CD4-positive, alpha-beta memory T cell (primary cell): ENCODE results near the gene SLC30A5. TPM values are rescaled to one million over a fixed set of nuclear protein-coding genes. Genes with fewer than 3 reads are reported as not detected.
A peak's percentile ranks its signal among the peaks of the same experiment; 100 is the strongest.
"Not testable (repeated sequence)": the region's sequence is repeated elsewhere in the genome, so short reads cannot be mapped to it uniquely, and the experiment has no call there.

ENCODE experiments used
- CTCF ChIA-PET: fragments of 350-600 bp; sonication (Branson Sonifier 250); formaldehyde crosslinking; loops from one replicate; lab custom pipeline; 2021; ENCODE audit warnings: inconsistent platforms; ENCODE audit not compliant: partially characterized antibody; lab: Charles Lee
- POLR2A ChIA-PET: fragments of 350-600 bp; sonication (Branson Sonifier 250); formaldehyde crosslinking; loops from one replicate; lab custom pipeline; 2021; ENCODE audit not compliant: partially characterized antibody; lab: Charles Lee
- DNase-seq, 5 donors: peaks; one replicate each; pipeline versions ENCODE4 v3.0.0 to v3.0.0-alpha.2; 2020 to 2022; ENCODE audit warnings: mixed read lengths in 1 of 5
- H3K27ac ChIP-seq: one replicate; pipeline ENCODE4 v1.7.0; 2013; ENCODE audit warnings: low read depth, low read length
- H3K27me3 ChIP-seq: 2 replicates; pipeline ENCODE4 v1.7.0; 2013; ENCODE audit warnings: mild to moderate bottlenecking, low read length, moderate library complexity; ENCODE audit not compliant: insufficient read depth
- H3K36me3 ChIP-seq: 2 replicates; pipeline ENCODE4 v1.7.0; 2013; ENCODE audit warnings: mild to moderate bottlenecking, low read length, moderate library complexity; ENCODE audit not compliant: insufficient read depth
- H3K4me1 ChIP-seq: 2 replicates; pipeline ENCODE4 v1.7.0; 2013; ENCODE audit warnings: mild to moderate bottlenecking, low read length, moderate library complexity; ENCODE audit not compliant: insufficient read depth
- H3K4me3 ChIP-seq, 2 donors: one replicate each; pipeline ENCODE4 v1.7.0; 2013; ENCODE audit warnings: low read length in 2 of 2, mild to moderate bottlenecking in 1 of 2
- H3K9me3 ChIP-seq, 2 donors: one replicate each; pipeline ENCODE4 v1.7.0; 2013; ENCODE audit warnings: low read length in 2 of 2, control low read depth in 1 of 2; ENCODE audit not compliant: control insufficient read depth in 1 of 2
- H3K27ac Mint-ChIP-seq, 7 donors: one replicate each; pipeline ENCODE4 v1.8.0; 2020 to 2021; ENCODE audit warnings: mixed read lengths in 7 of 7, mild to moderate bottlenecking in 6 of 7, inconsistent platforms in 3 of 7, moderate library complexity in 3 of 7
- H3K27me3 Mint-ChIP-seq, 2 donors: one replicate each; pipeline ENCODE4 v1.8.0; 2020 to 2021; ENCODE audit warnings: mixed read lengths in 2 of 2
- H3K36me3 Mint-ChIP-seq, 2 donors: one replicate each; pipeline ENCODE4 v1.8.0; 2020 to 2021; ENCODE audit warnings: mixed read lengths in 2 of 2, inconsistent platforms in 1 of 2, mild to moderate bottlenecking in 1 of 2
- H3K4me1 Mint-ChIP-seq, 4 donors: one replicate each; pipeline ENCODE4 v1.8.0; 2020 to 2021; ENCODE audit warnings: mixed read lengths in 4 of 4, mild to moderate bottlenecking in 1 of 4
- H3K4me3 Mint-ChIP-seq, 8 donors: one replicate each; pipeline ENCODE4 v1.8.0; 2020 to 2021; ENCODE audit warnings: mixed read lengths in 8 of 8, mild to moderate bottlenecking in 7 of 8, moderate library complexity in 6 of 8, inconsistent platforms in 3 of 8
- H3K9me3 Mint-ChIP-seq, 8 donors: one replicate each; pipeline ENCODE4 v1.8.0; 2020 to 2021; ENCODE audit warnings: mixed read lengths in 8 of 8, mild to moderate bottlenecking in 5 of 8, inconsistent platforms in 3 of 8, moderate library complexity in 1 of 8
- intact Hi-C: fragments of 100-400 bp; cut with micrococcal nuclease; formaldehyde crosslinking; loops from one replicate; pipeline ENCODE4 v1.15.1; 2023
- polyA plus RNA-seq, 2 donors: library from polyadenylated mRNA; unstranded; fragments of 300-500 nt; fragmentation: Illumina TruSeq; gene quantifications; one replicate each; pipeline ENCODE4 v1.2.3, GENCODE V29; 2021
- total RNA-seq, 2 experiments: library from RNA; stranded (reverse); gene quantifications; one replicate each; pipeline ENCODE4 v1.2.3, GENCODE V29; 2021

Gene SLC30A5
- total RNA-seq (10 to 100 TPM; 44.9 to 50.2 TPM), polyA plus RNA-seq (10 to 100 TPM; 32.7 to 35.6 TPM)

DNA sequence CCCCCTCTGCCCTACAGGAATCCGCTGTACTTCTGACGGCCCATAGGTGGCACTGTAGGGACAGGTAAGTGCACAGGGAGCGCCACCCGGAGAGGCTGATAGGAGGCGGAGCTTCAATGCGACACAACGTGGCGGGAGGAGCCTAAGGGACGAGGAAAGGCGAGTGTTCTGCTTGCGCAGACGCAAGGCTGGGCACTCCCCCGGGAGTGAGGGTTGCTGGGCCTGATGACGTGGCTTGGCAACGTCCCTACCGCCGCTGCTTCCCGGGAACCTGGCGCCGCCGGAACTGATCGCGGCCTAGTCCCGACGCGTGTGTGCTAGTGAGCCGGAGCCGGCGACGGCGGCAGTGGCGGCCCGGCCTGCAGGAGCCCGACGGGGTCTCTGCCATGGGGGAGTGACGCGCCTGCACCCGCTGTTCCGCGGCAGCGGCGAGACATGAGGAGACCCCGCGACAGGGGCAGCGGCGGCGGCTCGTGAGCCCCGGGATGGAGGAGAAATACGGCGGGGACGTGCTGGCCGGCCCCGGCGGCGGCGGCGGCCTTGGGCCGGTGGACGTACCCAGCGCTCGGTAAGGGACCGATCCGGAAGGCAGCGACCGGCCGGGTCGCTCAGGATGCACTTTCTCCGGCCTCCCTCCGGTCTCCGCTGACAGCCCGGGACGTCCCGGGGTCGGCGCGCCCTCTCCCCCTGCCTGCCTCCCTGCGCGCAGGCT is at the start of gene SLC30A5:
TSS of gene SLC30A5 (plus strand) at position 244 of the 712 bp plus-strand sequence. CDS start at position 486, 242 bp downstream.
- peak within 1 kb of the TSS; percentile 97 for H3K27ac ChIP-seq
- Mint-ChIP-seq H3K27me3 (no peaks in the 10 kb centered on the region), H3K4me1 (peaks cover 21 to 50% (median 31%) of the 10 kb centered on the region in 4 donors), H3K36me3 (peaks cover 0 to 24% of the 10 kb centered on the region in 2 donors), H3K27ac (peak within 1 kb of the TSS; percentile 95 to 98 (median 97)), H3K4me3 (peak within 1 kb of the TSS; percentile 90 to 98 (median 92)), H3K9me3 (no peaks in the 10 kb centered on the region)
- POLR2A ChIA-PET = interaction anchor here (0.5 to 1.9 kb wide), 12 partner anchors 9 to 306 kb away, joined by 3 to 27 read pairs (median 4); partner anchors contain the start of genes CCDC125, CCNB1, CDK7 and RAD17
- no peaks in the 10 kb centered on the region for H3K27me3 ChIP-seq
- peak; percentile 95 to 100 (median 99) for DNase-seq
- H3K36me3 ChIP-seq = no peaks in the 10 kb centered on the region
- H3K4me3 ChIP-seq = peak within 1 kb of the TSS; percentile 19 to 75
- H3K9me3 ChIP-seq = no peaks in the 10 kb centered on the region
- intact Hi-C loops = loop anchor here (1.0 to 5.0 kb wide), 8 partner anchors 52 to 323 kb away; partner anchors contain the start of genes AK6, CDK7, CENPH and MARVELD2
- CTCF ChIA-PET = interaction anchor here (0.6 to 2.4 kb wide), 32 partner anchors 8 to 814 kb away, joined by 3 to 80 read pairs (median 4); partner anchors contain the start of genes AK6, CCDC125, CDK7 and CENPH
- H3K4me1 ChIP-seq = peaks cover 39% of the 10 kb centered on the region

DNA sequence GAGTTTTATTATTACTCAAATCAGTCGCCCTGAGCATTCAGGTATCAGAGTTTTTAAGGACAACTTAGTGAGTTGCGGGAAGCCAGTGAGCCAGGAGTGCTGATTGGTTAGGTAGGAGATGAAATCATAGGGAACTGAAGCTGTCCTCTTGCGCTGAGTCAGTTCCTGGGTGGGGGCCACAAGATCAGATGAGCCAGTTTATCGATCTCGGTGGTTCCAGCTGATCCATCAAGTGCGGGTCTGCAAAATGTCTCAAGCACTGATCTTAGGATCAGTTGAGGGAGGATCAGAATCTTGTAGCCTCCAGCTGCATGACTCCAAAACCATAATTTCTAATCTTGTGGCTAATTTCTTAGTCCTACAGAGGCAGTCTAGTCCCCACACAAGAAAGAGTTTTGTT is 48.6 kb upstream of the SLC30A5 start:
- POLR2A ChIA-PET, H3K27me3 ChIP-seq, DNase-seq, H3K27me3 Mint-ChIP-seq, H3K4me3 ChIP-seq, intact Hi-C loops, H3K4me1 ChIP-seq, H3K9me3 ChIP-seq, H3K27ac ChIP-seq, H3K36me3 Mint-ChIP-seq, H3K9me3 Mint-ChIP-seq, H3K27ac Mint-ChIP-seq, H3K36me3 ChIP-seq: not testable (repeated sequence)
- CTCF ChIA-PET = interaction anchor here (4.4 kb wide), 1 partner anchor 48 kb away, joined by 30 read pairs; the partner anchor contains the start of gene SLC30A5
- H3K4me3 Mint-ChIP-seq = peak overlapping the region in 1 of 8 donors; percentile 3
- H3K4me1 Mint-ChIP-seq = peaks cover 2 to 12% (median 6%) of the 10 kb centered on the region in 4 donors

DNA sequence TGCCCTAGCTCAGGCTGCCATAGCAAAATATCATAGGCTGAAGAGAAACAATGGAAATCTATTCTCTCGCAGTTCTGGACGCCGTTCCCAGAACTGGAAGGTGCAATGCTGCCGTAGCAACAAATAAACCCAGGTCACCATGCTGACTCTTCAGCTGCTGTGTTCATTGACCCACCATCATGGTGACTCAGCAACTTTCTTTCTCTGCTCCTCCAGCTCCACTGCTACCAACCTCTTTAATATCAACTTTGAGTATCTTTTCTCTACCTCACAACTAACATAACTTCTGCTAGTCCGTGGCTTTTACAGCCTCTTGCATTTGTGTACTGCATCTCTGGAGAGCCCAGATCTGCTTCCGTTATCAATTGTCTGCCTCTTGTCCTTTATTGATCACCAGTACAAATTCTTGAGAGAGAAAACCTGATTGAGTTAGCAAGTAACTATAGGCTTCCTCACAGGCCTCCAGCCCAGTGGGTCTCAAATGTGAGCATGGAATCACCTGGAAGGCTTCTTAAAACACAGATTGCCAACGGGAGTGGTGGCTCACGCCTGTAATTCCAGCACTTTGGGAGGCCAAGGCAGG is 47.3 kb upstream of the SLC30A5 start:
- intact Hi-C loops = no loop called here

DNA sequence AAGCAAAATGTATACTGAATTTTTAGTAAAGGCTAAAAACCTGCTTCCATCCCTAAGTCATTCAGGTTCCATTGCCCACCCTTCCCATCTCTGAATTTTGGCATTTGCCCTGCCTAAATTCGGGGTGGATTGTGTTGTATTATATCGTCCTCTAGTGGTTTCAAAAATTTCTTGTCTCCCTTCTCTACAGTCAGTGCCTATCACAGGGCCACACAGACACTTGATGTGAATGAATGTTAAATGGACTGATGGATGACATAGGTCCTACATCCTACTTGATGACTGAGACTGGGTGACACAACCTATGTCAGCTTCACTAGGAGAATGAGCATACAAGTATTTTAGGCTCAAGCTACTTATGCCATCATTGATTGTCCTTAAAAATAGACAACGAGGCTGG is 45.6 kb upstream of the SLC30A5 start:
- H3K9me3 Mint-ChIP-seq = no peaks in the 10 kb centered on the region
- H3K27me3 Mint-ChIP-seq = peaks cover 0 to 2% of the 10 kb centered on the region in 2 donors
- no peak for DNase-seq
- H3K4me1 Mint-ChIP-seq = peaks cover 0 to 12% (median 2%) of the 10 kb centered on the region in 4 donors
- Histone ChIP-seq H3K36me3 (no peaks in the 10 kb centered on the region), H3K4me3 (no peak overlapping the region), H3K9me3 (no peaks in the 10 kb centered on the region), H3K4me1 (peaks cover 4% of the 10 kb centered on the region), H3K27ac (no peak overlapping the region), H3K27me3 (peaks cover 3% of the 10 kb centered on the region)
- CTCF ChIA-PET = interaction anchor here (1.9 kb wide), 1 partner anchor 286 kb away, joined by 7 read pairs; no protein-coding TSS in a partner anchor
- intact Hi-C loops = no loop called here
- H3K4me3 Mint-ChIP-seq = no peak overlapping the region
- no peaks in the 10 kb centered on the region for H3K36me3 Mint-ChIP-seq
- H3K27ac Mint-ChIP-seq = no peak overlapping the region
- POLR2A ChIA-PET = no interaction called here

More for the DNA sequence above, 47.3 kb upstream of the SLC30A5 start:
- CTCF ChIA-PET = interaction anchor here (4.4 kb wide), 1 partner anchor 47 kb away, joined by 30 read pairs; the partner anchor contains the start of gene SLC30A5
- Mint-ChIP-seq H3K36me3 (no peaks in the 10 kb centered on the region), H3K9me3 (no peaks in the 10 kb centered on the region), H3K4me1 (peaks cover 2 to 12% (median 6%) of the 10 kb centered on the region in 4 donors), H3K27me3 (peaks cover 0 to 2% of the 10 kb centered on the region in 2 donors), H3K4me3 (peak overlapping the region in 1 of 8 donors; percentile 27), H3K27ac (peak overlapping the region in 2 of 7 donors; percentile 42 to 79)
- no peak overlapping the region for H3K4me3 ChIP-seq
- POLR2A ChIA-PET = interaction anchor here (0.6 kb wide), 1 partner anchor 47 kb away, joined by 3 read pairs; no protein-coding TSS in a partner anchor
- no peak overlapping the region for H3K27ac ChIP-seq
- peaks cover 5% of the 10 kb centered on the region for H3K4me1 ChIP-seq
- H3K27me3 ChIP-seq = peaks cover 3% of the 10 kb centered on the region
- H3K36me3 ChIP-seq = no peaks in the 10 kb centered on the region
- no peak for DNase-seq
- no peaks in the 10 kb centered on the region for H3K9me3 ChIP-seq

DNA sequence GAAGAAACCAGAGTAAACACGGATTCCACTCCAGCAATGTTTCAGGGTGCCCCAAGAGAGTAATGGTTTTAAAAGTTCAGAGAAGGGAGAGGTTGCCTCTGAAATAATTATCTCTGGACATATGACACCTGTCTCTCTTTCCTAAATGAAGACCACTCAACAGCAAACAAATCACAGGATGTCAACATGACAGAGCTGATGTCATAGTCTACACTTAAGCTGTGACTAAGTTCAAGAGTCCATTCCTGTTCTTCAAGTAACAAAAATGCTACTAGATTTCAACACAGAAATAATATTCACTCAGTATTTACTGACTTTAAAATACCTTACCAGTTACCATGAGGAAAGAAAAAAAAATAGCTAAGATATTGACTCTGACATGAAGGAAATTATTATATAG is 44.7 kb upstream of the SLC30A5 start:
- POLR2A ChIA-PET = no interaction called here
- H3K4me3 Mint-ChIP-seq = no peak overlapping the region

DNA sequence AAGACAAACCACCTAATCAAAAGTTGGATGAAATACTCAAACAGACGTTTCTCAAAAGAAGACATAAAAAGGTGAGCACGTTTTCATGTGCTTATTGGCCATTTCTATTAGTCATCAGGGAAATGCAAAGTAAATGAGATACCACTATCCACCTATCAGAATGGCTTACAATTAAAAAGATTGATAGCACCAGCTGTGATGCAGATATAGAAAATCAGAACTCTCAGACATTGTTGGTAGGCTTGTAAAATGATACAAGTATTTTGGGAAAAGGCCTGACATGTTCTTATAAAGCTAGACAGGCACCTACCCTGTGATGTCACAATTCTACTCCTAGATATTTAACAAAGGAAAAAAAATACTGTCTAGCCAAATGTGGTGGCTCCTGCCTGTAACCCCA is 44.0 kb upstream of the SLC30A5 start:
- intact Hi-C loops = no loop called here
- no peaks in the 10 kb centered on the region for H3K4me1 Mint-ChIP-seq
- ChIA-PET CTCF (interaction anchor here (1.4 to 1.9 kb wide), 2 partner anchors 44 to 285 kb away, joined by 4 to 7 read pairs; partner anchors contain the start of gene SLC30A5), POLR2A (no interaction called here)
- no peaks in the 10 kb centered on the region for H3K9me3 ChIP-seq
- no peak overlapping the region for H3K4me3 Mint-ChIP-seq
- no peaks in the 10 kb centered on the region for H3K4me1 ChIP-seq
- DNase-seq = no peak
- H3K27me3 Mint-ChIP-seq = peaks cover 0 to 2% of the 10 kb centered on the region in 2 donors
- no peak overlapping the region for H3K27ac ChIP-seq
- H3K27me3 ChIP-seq = peaks cover 3% of the 10 kb centered on the region
- no peak overlapping the region for H3K4me3 ChIP-seq
- H3K36me3 ChIP-seq = no peaks in the 10 kb centered on the region
- no peak overlapping the region for H3K27ac Mint-ChIP-seq
- no peaks in the 10 kb centered on the region for H3K9me3 Mint-ChIP-seq
- no peaks in the 10 kb centered on the region for H3K36me3 Mint-ChIP-seq

More for the DNA sequence above, 44.7 kb upstream of the SLC30A5 start:
- H3K36me3 Mint-ChIP-seq = no peaks in the 10 kb centered on the region
- Histone ChIP-seq H3K27ac (no peak overlapping the region), H3K36me3 (no peaks in the 10 kb centered on the region), H3K4me1 (no peaks in the 10 kb centered on the region), H3K27me3 (peaks cover 3% of the 10 kb centered on the region), H3K9me3 (no peaks in the 10 kb centered on the region), H3K4me3 (no peak overlapping the region)
- CTCF ChIA-PET = interaction anchor here (1.4 to 1.9 kb wide), 2 partner anchors 44 to 285 kb away, joined by 4 to 7 read pairs; partner anchors contain the start of gene SLC30A5
- no peak overlapping the region for H3K27ac Mint-ChIP-seq
- intact Hi-C loops = no loop called here
- H3K27me3 Mint-ChIP-seq = peaks cover 0 to 2% of the 10 kb centered on the region in 2 donors
- no peak for DNase-seq
- H3K9me3 Mint-ChIP-seq = no peaks in the 10 kb centered on the region
- H3K4me1 Mint-ChIP-seq = peaks cover 0 to 3% (median 0%) of the 10 kb centered on the region in 4 donors
